HG02885 (cell line): ENCODE results near the gene TMEM259.

Source experiments
- ATAC-seq: cut with Tn5 transposase; IDR thresholded peaks from one replicate; pipeline ENCODE4 v1.9.1; 2021; ENCODE audit warnings: mild to moderate bottlenecking; ENCODE audit not compliant: unreplicated experiment, poor library complexity

TMEM259 gene

DNA sequence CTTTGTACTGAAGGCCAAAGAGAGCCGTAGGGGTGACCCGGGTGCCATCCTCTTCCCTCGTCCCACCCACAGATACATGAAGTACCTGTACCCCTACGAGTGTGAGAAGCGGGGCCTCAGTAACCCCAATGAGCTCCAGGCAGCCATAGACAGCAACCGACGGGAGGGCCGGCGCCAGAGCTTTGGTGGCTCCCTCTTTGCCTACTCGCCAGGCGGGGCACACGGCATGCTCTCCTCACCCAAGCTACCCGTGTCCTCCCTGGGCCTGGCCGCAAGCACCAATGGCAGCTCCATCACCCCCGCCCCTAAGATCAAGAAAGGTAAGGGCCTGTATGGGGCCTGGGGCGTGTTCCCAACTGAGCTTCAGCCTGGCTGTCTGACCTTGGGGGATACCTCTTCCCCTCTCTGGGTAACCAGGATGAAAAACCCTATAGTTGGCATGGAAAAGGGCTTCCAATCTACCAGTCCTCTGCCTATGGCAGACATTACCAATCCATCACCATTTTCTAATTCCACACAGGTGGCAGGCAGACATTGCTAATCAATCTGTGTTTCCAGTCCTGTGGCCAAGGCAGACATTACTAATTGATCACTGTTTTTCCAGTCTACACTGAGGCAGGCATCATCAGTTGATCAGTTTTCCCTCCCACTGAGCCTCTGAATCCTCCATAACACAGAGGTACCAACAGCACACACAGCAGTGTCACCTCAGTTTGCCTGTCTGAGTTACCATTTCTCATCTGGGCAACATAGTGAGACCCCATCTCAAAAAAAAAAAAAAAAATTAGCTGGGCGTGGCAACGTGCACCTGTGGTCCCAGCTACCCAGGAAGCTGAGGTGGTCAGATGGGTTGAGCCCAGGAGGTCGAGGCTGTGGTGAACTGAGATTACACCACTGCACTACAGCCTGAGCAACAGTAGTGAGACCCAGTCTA lies 55.9 kb downstream of the TMEM259 start:
- ATAC-seq = no peak

DNA sequence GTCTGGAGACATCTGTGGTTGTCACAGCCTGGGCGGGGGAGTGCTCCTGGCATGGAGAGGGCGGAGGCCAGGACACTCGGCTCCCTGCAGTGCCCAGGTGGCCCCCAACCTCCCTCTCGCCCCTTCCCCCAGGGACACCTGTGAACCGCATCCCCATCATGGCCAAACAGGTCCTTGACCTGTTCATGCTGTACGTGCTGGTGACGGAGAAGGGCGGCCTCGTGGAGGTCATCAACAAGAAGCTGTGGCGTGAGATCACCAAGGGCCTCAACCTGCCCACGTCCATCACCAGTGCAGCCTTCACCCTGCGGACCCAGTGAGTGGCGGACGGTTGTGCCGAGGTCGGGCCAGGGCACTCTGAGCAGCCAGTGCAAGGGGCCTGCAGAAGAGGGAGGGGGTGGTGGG lies 56.8 kb downstream of the TMEM259 start:
- no peak for ATAC-seq

- ATAC-seq = no peak
Measured at GRCh38 chr19:963486-963951, 57.4 kb downstream of the TMEM259 start.

DNA sequence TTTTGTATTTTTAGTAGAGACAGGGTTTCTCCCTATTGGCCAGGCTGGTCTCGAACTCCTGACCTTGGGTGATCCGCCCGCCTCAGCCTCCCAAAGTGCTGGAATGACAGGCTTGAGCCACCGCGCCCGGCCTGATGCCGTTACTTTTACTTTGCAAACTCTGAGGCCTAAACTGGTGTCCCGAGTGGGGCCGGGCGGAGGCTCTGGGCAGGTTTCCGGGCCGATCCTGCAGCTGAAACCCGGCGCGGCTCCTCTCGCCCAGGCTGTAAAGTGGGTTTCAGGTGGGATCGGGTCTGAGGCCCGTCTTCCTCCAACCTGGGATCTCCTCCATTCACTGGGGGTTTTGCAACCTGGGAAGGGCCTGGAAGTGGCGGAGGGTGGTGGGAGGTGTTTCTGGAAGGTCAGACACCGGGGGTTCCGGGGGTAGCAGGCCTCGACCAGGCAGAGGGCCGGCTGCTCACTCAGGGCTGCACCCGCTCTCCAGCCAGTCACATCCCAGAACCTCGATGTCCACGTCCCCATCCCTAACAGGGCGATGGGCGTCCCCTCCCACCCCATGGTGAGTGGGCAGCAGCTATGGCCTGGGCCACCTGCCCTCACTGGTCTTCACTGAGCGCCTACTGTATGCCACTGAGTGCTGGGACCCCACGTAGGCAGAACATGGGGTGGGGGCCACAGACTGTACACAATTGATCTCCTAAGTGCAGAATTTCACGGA lies 58.1 kb downstream of the TMEM259 start:
- no peak for ATAC-seq

- no peak for ATAC-seq
Measured at GRCh38 chr19:961866-962620, 58.9 kb downstream of the TMEM259 start.

DNA sequence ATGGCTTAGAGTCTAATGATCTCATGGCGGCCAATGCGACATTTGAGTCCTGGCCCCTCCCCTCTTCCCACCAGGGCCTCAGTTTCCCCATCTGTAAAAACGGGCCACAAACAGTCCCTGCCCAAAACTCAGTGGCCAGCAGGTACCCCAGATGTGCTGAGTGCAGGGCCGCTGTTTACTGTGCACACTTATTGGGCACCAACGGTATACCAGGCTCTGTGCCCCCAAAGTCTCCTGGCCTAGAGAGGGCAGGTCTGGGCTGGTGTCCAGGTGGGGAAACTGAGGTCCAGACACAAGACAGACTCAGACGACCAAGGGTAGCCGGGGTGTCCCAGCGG lies 60.4 kb downstream of the TMEM259 start:
- ATAC-seq = no peak

- no peak for ATAC-seq
Measured at GRCh38 chr19:960020-960419, 60.9 kb downstream of the TMEM259 start.
